Stimulated activated CD8-positive, alpha-beta memory T cell treated with anti-CD3 and anti-CD28 coated beads, Interleukin-15, amount 100 ng/mL, for 24 hours (primary cell): ENCODE data around the gene PRCD.
"Not testable (repeated sequence)": the region's sequence is repeated elsewhere in the genome, so short reads cannot be mapped to it uniquely, and the experiment has no call there.

Experiments used
- DNase-seq: peaks from one replicate; pipeline ENCODE4 v3.0.0-alpha.2; 2020; ENCODE audit warnings: low read depth

PRCD gene

DNA sequence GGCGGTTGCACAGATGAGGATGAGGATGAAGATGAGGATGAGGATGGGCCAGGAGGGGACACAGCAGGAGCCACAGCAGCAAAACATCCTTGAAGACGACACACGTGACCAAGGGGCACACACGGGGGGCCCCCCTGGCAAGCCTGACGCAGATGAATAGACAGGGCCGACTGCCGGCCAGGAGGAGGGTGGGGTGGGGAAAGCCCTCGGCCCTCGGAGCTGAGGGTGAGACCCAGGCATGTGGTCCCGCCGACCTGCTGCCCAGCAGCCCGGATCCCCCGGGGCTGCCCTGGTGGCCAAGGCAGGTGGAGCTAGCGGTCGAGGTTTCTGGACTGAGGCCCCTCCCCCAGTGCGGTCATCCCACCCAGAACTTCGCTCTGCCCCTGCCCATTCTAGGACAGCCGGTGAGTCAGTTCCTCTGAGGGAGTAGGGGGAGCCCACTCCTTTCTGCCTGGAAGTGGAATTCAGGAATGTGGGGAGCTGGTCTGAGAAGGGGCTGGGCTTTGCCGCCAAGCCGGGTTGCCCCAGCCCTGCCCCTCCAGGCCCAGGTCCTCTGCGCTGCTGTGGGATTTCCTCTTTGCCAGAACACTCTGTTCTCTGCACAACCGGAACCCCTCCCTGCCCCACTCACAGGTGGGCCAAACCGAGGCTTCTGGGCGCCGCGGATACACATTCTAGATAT is 12.3 kb upstream of the PRCD start:
- no peak for DNase-seq

DNA sequence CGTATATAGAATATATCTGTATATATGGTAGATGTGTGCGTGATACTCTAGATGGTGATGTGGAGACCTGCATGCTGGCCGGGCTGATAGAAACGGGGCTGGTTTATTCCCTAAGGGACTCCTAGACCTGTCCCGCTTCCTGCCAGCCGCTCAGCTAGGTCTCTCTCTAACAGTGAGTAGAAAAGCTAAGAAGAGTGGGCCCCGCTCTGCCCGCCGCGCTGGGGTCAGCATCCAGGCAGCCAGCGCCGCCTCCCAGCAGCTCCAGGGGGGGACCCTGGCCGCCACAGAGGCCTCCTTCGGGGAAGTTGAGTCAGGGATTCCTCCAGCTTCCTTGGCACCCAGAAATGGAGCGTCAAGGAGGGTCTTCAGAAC is 11.7 kb upstream of the PRCD start:
- no peak for DNase-seq

DNA sequence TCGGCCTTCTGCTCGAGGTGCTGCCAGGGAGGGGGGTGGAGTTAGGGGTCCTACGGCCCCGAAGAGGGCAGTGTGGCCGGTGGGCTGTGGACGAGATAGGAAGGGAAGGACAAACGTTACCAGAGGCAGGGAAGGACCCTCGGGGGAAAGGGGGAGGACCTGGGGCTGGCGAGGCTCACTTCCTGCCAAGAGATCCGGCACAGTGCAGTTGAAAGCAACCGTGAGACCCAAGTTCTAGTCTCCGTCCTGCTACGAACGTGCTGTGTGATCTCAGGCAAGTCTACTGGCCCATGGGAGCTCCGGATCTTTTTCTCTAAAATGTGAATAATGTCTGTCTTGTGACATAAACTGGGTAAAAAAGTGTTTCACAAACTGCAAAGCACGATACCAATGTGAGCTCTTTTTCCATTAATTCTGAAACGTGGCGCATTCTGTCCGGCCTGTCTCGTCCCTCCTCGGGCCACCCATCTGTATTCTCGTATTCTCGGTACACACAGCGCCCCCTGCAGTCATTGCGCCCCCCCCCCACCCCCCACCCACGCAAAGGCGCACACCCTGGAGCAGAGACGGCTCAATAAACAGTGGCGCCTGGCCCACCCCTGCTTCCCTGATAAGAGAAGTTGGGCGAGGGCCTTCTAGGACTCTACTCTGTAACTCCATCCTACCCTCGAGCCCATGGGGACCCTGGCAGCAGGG is 11.2 kb upstream of the PRCD start:
- no peak for DNase-seq

DNA sequence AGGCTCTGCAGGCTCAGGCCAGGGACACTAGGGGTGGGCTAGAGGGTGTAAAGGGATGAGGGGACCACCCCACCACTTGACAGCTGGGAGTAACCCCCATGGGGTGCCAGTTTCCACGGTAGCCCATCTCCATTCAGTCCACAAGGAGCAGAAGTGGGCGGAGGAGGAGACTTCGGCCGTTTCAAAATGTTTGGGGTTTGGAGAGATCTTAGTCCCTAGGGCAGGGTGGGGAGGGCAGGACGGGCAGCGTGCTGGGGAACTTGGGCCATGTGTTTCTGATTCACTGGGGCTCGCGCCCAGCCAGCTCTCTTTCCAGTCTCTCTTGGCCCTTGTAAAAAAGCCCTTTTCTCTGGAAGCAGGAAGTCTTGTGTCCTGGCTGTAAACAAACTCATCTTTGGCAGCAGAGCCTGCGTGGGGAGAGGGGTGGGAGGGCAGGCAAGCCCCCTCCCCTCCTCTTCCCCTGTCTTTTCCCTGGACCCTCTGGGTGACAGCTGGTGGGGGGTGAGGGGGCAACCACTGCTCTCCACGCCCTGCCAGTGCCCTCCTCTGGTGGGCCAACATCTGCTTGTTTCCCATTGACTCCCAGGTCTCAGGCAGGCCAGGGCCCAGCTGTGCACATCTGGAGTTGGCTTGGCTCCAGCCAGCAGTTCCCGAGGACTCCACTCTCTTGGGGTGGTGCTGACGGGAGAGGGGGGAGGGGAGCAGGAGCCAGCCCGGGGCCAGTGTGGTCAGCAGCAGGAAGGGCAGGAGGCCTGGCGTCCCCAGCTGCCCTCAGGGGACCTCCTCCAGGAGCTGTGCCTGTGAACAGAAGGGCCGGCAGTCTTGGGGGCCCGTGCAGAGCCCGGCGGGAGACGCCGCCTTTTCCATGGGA is 10.4 kb upstream of the PRCD start:
- DNase-seq, result no peak

- no peak for DNase-seq
These were observed 9.6 kb upstream of the PRCD start for GRCh38 chr17:76530095-76530723.

GRCh38 chr17:76530811-76531485 is 8.9 kb upstream of the PRCD start:
- DNase-seq, result no peak

DNA sequence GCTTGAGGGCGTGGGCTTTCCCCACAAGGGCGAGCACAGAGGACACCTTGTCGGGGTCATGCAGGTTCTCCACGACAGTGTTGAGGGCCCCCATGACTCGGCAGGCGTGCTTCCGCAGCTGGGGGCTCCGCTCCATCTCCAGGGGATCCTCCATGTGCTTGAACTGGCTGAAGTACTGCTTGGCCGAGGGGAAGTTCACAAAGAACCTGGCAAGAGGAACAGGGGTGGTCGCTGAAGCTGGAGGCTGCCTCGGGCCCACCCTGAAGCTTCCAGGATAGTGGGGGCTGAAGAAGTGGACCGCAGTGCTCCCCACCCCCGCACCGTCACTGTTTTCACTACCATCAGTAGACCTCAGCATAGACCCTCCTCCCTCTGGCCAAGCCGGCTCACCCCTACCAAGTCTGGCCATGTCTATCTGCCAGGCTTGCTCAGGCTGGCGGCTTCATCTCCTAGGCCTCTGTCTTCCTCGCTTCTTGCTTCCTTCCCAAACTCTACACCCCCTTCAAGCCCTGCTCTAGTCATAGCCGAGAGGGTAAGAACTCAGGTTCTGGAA is 8.3 kb upstream of the PRCD start:
- no peak for DNase-seq

GRCh38 chr17:76532072-76532651 is 7.7 kb upstream of the PRCD start:
- DNase-seq, result no peak

GRCh38 chr17:76533640-76534359 is 6.0 kb upstream of the PRCD start:
- DNase-seq, result not testable (repeated sequence)

DNA sequence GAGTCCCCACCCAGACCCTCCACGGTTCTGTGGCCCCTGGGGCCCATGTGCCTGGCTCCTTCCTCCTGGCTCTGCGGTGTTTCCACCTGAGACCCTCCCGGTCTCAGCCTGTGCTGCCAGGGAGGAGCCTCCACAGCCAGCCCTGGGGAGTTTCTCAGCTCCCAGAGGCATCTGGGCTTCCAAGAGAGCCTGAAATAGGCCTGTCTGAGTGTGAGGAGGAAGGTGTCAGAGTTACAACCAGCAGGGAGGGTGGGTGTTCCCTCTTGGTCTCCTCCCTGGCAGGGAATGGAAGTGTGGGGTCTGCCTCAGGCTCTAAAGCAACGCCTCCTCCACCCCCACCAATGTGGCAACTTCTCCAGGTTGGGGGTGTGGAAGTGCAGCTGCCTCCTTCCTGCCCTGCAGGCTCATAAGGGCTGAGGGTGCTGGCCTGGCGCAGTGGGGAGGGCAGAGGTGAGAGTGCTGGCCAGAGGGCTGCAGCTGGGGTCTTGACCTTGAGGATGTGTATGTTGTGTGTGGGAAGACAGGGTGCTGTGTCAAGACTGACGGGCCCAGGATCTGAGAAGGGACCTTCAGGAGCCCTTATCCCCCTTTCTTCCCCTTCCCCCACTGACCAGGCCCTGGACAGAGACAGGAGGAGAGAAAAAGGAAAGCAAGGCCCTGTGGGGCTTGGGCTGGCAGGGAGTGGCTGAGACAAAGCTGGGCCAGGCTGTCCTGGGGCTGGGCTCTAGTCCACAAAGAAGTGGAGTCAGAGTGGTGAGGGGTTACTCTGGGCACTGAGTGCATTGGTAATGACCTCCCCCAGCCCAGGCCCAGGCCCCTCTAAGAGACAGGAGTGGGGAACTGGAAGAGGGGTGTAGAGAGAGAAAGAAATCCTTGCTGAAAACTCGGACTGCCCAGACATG is 4.8 kb upstream of the PRCD start:
- no peak for DNase-seq

DNA sequence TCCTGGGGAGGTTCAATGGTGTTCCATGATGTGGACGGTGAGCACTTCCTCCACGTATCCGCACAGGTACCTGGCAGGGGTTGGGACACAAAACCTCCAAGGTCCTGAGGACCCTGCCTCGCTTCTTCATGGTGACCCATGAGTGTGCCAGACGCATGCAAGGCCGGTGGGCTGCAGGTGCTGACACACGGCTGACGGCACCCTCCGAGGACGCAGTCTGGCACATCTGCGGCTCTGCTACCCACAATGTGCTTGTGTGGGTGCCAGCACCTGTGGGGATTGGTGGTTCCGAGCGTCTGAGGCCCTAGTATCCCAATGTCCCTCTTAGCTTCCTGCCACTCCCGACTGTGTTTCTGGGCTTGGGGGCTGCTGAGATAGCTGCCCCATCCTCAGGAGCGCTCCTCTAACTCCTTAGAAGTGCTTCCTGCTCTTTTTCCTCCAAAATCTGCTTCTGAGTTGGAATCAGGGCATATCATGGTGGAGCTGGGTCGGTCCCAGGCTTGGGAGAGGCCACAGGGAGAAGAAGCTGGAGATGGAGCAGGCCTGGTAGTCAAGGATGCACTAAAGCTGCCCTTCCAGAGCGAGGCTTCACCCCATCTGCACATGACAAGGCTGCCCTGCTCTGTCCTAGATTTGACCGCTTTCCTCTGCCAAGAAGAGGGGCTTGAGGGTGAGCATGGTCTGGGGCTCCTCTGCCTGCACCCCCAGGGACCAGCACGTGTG is 3.9 kb upstream of the PRCD start:
- no peak for DNase-seq

DNA sequence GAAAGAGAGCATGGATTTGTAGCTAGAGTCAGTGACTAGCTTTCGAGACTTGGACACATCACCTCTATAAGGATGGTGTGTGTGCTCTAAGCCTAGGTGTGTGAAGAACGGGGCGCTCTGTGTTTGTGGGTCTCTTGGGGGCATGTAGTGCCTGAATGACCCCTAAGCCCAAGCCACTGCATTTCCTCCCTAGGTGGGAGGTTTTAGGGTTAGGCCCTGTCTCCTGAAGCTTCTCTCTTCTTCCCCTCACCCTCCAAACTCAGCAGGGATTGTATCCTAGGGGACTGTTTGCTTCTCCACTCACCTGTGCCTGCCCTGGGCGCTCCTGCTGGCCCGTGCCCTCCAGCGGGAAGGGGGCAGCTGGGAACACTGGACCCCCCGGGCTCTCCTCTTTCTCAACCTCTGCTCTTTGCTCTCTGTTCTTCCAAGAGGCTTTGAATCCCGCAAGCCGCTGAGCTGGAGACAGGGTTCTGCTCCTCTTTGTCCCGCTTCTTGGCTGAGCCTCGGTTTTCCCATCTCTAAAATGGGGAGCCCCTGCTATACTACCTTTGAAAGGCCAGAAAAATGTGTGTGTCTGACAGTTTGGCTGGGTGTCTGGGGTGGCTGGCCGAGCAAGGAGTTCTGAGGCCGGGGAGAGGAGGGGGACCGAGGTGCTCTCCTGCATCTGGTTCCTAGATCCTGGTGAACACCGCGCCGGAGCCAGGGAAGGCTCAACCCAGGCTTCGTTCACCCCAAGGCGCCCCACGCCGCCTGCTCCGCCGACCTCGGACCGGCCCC is 3.1 kb upstream of the PRCD start:
- no peak for DNase-seq

- DNase-seq, result no peak
These were observed 2.6 kb upstream of the PRCD start for GRCh38 chr17:76537288-76537577.

DNA sequence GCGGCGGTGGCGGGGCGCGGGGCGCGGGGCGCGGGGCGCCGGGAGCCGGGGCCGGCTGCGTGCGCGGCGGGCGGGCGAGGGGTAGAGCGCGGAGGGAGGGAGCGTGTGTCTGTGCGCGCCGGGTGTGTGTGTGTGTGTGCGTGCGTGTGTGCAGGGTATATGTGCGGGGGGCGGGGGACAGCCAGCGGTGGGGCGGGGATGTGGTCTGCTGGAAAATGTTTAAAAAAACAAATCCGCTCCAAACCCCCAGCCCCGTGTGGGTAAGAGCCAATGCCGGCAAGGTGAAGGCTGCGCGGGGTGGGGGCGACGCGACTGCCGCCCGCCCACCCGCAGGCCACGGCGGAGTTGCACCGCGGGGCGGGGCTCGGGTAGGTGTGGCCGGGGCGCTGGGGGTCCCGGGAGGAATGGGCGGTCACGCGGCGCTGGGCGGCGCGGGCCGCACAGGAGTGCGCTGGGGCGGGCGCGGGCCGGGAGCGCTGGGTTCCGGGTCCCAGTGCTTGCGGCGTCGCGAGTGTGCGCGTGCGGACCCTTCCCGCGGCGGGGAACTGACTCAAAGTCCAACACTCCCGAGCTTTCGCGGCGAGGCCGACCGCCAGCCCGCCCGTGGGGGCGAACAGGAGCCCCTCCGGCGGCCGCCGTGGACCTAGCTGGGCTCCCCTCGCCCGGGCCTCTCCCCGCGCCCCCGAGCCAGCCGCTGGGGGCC is 2.1 kb upstream of the PRCD start, which contains the start of gene CYGB:
TSS of gene CYGB (minus strand) at position 132 of the 703 bp plus-strand sequence. CDS start 167 bp downstream, outside the sequence.
- DNase-seq, result no peak

DNA sequence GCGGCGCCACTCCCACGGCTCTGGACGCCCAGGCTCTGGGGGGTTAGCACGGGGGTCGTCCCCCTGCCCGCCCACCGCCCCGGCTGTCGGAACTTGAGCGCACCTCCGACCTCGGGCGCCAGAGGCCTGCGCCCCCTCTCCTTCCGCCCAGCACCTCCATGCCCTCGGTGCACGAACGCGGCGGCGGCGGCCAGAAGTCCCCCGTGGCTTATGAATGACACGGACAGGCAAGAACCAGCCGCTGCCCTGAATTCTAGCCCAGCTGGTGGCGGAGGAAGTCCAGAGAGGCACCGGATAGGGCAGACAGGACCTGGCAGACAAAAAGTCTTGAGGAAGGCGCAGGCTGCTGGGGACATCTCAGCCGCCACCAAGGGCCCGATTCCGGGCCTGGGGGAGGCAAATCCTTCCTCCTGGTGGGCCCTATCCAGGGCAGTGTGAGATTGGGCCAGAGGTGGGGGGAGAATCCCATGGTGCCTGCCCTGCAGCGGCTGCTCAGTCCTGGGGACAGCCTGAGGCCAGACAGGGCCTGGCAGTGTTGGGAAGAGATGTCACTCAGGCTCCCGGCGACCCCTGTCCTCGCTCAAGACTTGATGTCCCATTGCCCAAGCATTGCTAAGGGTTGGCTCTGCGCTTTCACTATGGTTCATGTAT is 1.4 kb upstream of the PRCD start:
- DNase-seq, result no peak

DNA sequence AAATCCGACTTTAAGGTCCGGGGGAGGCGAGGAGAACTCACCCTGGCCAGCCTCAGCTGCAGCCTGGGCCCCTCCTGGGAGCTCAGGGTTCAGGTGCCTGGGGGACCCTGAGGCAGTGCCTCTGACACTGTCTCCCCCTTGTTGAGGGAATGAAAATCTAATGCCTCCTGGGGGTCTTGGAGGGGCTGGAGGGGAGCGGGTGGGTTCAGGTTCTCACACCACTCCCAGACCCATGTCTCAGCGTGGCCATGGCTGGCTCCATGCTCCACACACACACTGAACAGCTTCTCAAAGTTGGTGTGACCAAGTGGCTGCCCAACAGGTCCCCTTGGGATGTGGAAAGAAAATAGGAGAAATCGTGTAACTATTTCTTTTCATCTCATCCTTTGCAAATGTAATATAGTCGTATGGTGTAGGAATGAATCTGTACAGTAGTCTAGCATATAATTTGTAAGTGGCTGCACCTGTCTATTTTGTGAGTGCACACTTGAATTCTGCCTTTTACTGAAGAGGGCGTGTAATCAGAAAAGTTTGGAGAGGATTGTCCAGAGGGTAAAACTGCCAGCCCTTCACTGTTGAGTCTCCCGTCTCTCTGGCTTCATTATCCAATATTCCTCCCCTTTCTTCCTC is 788 bp upstream of the PRCD start:
- DNase-seq, result no peak
